GM23248 (cell line): Measurements from ENCODE around the gene HMCN1.

Source experiments
- EZH2 ChIP-seq: fragments of 200-600 bp; sonication (generic); IDR thresholded peaks from 2 replicates; pipeline ENCODE4 v1.6.1; 2018; ENCODE audit warnings: antibody characterized with exemption, mild to moderate bottlenecking; ENCODE audit not compliant: insufficient read depth, poor library complexity, severe bottlenecking
- EZH2phosphoT487 ChIP-seq: fragments of 200-600 bp; sonication (generic); IDR thresholded peaks from 2 replicates; pipeline ENCODE4 v1.6.1; 2018; ENCODE audit warnings: antibody characterized with exemption, moderate library complexity, mild to moderate bottlenecking, low read depth; ENCODE audit not compliant: insufficient read depth

- TF ChIP-seq EZH2: no peak
- TF ChIP-seq EZH2phosphoT487: no peak
Measured at GRCh38 chr1:186179231-186179630, 445.0 kb downstream of the HMCN1 start.
